Gastrocnemius medialis (tissue), 4 donors: ENCODE results near the gene PATL2.

Experiments
- POLR2A ChIP-seq, 2 donors: fragments of 450-650 bp; IDR thresholded peaks; one replicate each; pipeline ENCODE4 v1.6.1; 2017; ENCODE audit warnings: antibody characterized with exemption in 2 of 2, mild to moderate bottlenecking in 2 of 2, moderate library complexity in 2 of 2
- TF ChIP-seq, protein P1 (sequence below), 5 experiments: fragments of 450-650 bp in 3 of 5; fragments of 200-600 bp in 2 of 5; sonication (generic) in 2 of 5; IDR thresholded peaks in 4 of 5; conservative IDR thresholded peaks in 1 of 5; 1 replicate in 4 of 5; 2 replicates in 1 of 5; pipeline ENCODE4 v1.5.1; 2016 to 2019; ENCODE audit warnings: antibody characterized with exemption in 5 of 5, mild to moderate bottlenecking in 3 of 5, moderate library complexity in 3 of 5

GRCh38 chr15:44738340-44738984, 27.3 kb upstream of the PATL2 start:
- no peak for TF ChIP-seq POLR2A (IDR thresholded peaks at IDR 0.05)
- TF ChIP-seq, protein P1, sequence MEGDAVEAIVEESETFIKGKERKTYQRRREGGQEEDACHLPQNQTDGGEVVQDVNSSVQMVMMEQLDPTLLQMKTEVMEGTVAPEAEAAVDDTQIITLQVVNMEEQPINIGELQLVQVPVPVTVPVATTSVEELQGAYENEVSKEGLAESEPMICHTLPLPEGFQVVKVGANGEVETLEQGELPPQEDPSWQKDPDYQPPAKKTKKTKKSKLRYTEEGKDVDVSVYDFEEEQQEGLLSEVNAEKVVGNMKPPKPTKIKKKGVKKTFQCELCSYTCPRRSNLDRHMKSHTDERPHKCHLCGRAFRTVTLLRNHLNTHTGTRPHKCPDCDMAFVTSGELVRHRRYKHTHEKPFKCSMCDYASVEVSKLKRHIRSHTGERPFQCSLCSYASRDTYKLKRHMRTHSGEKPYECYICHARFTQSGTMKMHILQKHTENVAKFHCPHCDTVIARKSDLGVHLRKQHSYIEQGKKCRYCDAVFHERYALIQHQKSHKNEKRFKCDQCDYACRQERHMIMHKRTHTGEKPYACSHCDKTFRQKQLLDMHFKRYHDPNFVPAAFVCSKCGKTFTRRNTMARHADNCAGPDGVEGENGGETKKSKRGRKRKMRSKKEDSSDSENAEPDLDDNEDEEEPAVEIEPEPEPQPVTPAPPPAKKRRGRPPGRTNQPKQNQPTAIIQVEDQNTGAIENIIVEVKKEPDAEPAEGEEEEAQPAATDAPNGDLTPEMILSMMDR (IDR thresholded peaks at IDR 0.05 in 4 of 5, conservative IDR thresholded peaks at IDR 0.05 in 1 of 5), result peak; percentile 46 to 75 (median 69)
